ENCODE data around the gene ABI3BP. TPM values are rescaled to one million over a fixed set of nuclear protein-coding genes. Genes with fewer than 3 reads are reported as not detected.
A peak's percentile ranks its signal among the peaks of the same experiment; 100 is the strongest.

Gene ABI3BP
- total RNA-seq, 1 experiment from 2014 or later = 0.63 TPM

- Histone ChIP-seq H3K27me3 (no peaks in the 10 kb centered on the region), H3K4me3 (no peak overlapping the region), H3K4me1 (no peaks in the 10 kb centered on the region), H3K27ac (no peak overlapping the region), H3K36me3 (peaks cover 96% of the 10 kb centered on the region), H3K9me3 (replicated peaks) (no peaks in the 10 kb centered on the region; the same call in 1 of the 2 replicates)
- DNase-seq = no peak
These were observed 267.2 kb downstream of the ABI3BP start for GRCh38 chr3:100725935-100726513.

- no peak overlapping the region for H3K4me3 ChIP-seq
- H3K36me3 ChIP-seq = peaks cover 95% of the 10 kb centered on the region
- H3K27ac ChIP-seq = no peak overlapping the region
- no peaks in the 10 kb centered on the region for H3K27me3 ChIP-seq
- peaks cover 11% of the 10 kb centered on the region for H3K4me1 ChIP-seq
- H3K9me3 ChIP-seq (replicated peaks) = no peaks in the 10 kb centered on the region; the same call in 1 of the 2 replicates
- DNase-seq = no peak
These were observed 272.8 kb downstream of the ABI3BP start for GRCh38 chr3:100720426-100720825.

- Histone ChIP-seq H3K27ac (peak overlapping the region; percentile 54), H3K27me3 (no peaks in the 10 kb centered on the region), H3K4me1 (peaks cover 11% of the 10 kb centered on the region), H3K9me3 (replicated peaks) (no peaks in the 10 kb centered on the region; the same call in 1 of the 2 replicates), H3K36me3 (peaks cover 96% of the 10 kb centered on the region), H3K4me3 (no peak overlapping the region)
- DNase-seq = peak in 1 of 2 experiments; percentile 57
These were observed 274.1 kb downstream of the ABI3BP start for GRCh38 chr3:100719136-100719535.

GRCh38 chr3:100717637-100718487 is 275.4 kb downstream of the ABI3BP start:
- Histone ChIP-seq H3K4me1 (peaks cover 11% of the 10 kb centered on the region), H3K36me3 (peaks cover 93% of the 10 kb centered on the region)

GRCh38 chr3:100717063-100717462 is 276.2 kb downstream of the ABI3BP start:
- H3K36me3 ChIP-seq = peaks cover 85% of the 10 kb centered on the region
- no peak overlapping the region for H3K27ac ChIP-seq
- peaks cover 11% of the 10 kb centered on the region for H3K4me1 ChIP-seq
- no peak overlapping the region for H3K4me3 ChIP-seq
- H3K27me3 ChIP-seq = no peaks in the 10 kb centered on the region
- DNase-seq = no peak
- no peaks in the 10 kb centered on the region; the same call in 1 of the 2 replicates for H3K9me3 ChIP-seq (replicated peaks)

More at GRCh38 chr3:100717637-100718487, 275.4 kb downstream of the ABI3BP start:
- DNase-seq = no peak
- Histone ChIP-seq H3K27ac (no peak overlapping the region), H3K9me3 (replicated peaks) (no peaks in the 10 kb centered on the region; the same call in 1 of the 2 replicates), H3K27me3 (no peaks in the 10 kb centered on the region), H3K4me3 (no peak overlapping the region)

GRCh38 chr3:100715176-100715575 is 278.0 kb downstream of the ABI3BP start:
- peaks cover 11% of the 10 kb centered on the region for H3K4me1 ChIP-seq
- peaks cover 73% of the 10 kb centered on the region for H3K36me3 ChIP-seq

GRCh38 chr3:100710261-100710968 is 282.8 kb downstream of the ABI3BP start:
- H3K4me1 ChIP-seq = peaks cover 3% of the 10 kb centered on the region; the same call in 1 of the 2 replicates
- peak overlapping the region; percentile 87 for H3K4me3 ChIP-seq
- DNase-seq = peak; percentile 62 to 70
- no peaks in the 10 kb centered on the region for H3K9me3 ChIP-seq (replicated peaks)
- no peaks in the 10 kb centered on the region for H3K27me3 ChIP-seq
- H3K36me3 ChIP-seq = peaks cover 29% of the 10 kb centered on the region
- peak overlapping the region; percentile 60 for H3K27ac ChIP-seq

More at GRCh38 chr3:100715176-100715575, 278.0 kb downstream of the ABI3BP start:
- Histone ChIP-seq H3K9me3 (replicated peaks) (no peaks in the 10 kb centered on the region), H3K4me3 (no peak overlapping the region), H3K27ac (no peak overlapping the region), H3K27me3 (no peaks in the 10 kb centered on the region)
- DNase-seq = no peak

GRCh38 chr3:100709842-100710260 is 283.4 kb downstream of the ABI3BP start:
- peak overlapping the region; percentile 81 for H3K27ac ChIP-seq
- H3K4me1 ChIP-seq = peaks cover 3% of the 10 kb centered on the region; the same call in 1 of the 2 replicates
- no peaks in the 10 kb centered on the region for H3K9me3 ChIP-seq (replicated peaks)
- no peaks in the 10 kb centered on the region for H3K27me3 ChIP-seq
- H3K4me3 ChIP-seq = peak overlapping the region; percentile 87
- peak; percentile 66 to 72 for DNase-seq
- H3K36me3 ChIP-seq = peaks cover 23% of the 10 kb centered on the region

GRCh38 chr3:100708989-100709841 is 284.0 kb downstream of the ABI3BP start, which contains the start of gene TFG:
Gene TFG (plus strand): TSS chr3:100709494. CDS start chr3:100713686, 4,192 bp downstream.
- H3K9me3 ChIP-seq (replicated peaks) = no peaks in the 10 kb centered on the region
- peak within 1 kb of the TSS; percentile 87 for H3K4me3 ChIP-seq
- no peaks in the 10 kb centered on the region for H3K27me3 ChIP-seq
- DNase-seq = peak; percentile 99 to 100
- H3K27ac ChIP-seq = peak within 1 kb of the TSS; percentile 81
- H3K36me3 ChIP-seq = peaks cover 17% of the 10 kb centered on the region
- peaks cover 3% of the 10 kb centered on the region; the same call in 1 of the 2 replicates for H3K4me1 ChIP-seq

- Histone ChIP-seq H3K27me3 (no peaks in the 10 kb centered on the region), H3K9me3 (replicated peaks) (no peaks in the 10 kb centered on the region), H3K27ac (peak overlapping the region; percentile 81; the same call in 1 of the 2 replicates), H3K36me3 (peaks cover 12% of the 10 kb centered on the region), H3K4me3 (peak overlapping the region; percentile 87), H3K4me1 (peaks cover 3% of the 10 kb centered on the region; the same call in 1 of the 2 replicates)
- no peak for DNase-seq
These were observed 284.6 kb downstream of the ABI3BP start for GRCh38 chr3:100708644-100708988.

- Histone ChIP-seq H3K27ac (no peak overlapping the region), H3K9me3 (replicated peaks) (no peaks in the 10 kb centered on the region), H3K36me3 (peaks cover 3% of the 10 kb centered on the region; the same call in 1 of the 2 replicates), H3K4me3 (no peak overlapping the region), H3K27me3 (no peaks in the 10 kb centered on the region), H3K4me1 (peaks cover 3% of the 10 kb centered on the region; the same call in 1 of the 2 replicates)
- DNase-seq = no peak
These were observed 286.9 kb downstream of the ABI3BP start for GRCh38 chr3:100706365-100706764.

GRCh38 chr3:100703865-100704264 is 289.4 kb downstream of the ABI3BP start:
- no peaks in the 10 kb centered on the region for H3K9me3 ChIP-seq (replicated peaks)
- no peaks in the 10 kb centered on the region for H3K27me3 ChIP-seq
- no peak for DNase-seq

GRCh38 chr3:100702980-100703345 is 290.3 kb downstream of the ABI3BP start:
- Histone ChIP-seq H3K4me3 (no peak overlapping the region), H3K4me1 (peaks cover under 1% of the 10 kb centered on the region; the same call in 1 of the 2 replicates), H3K27ac (no peak overlapping the region), H3K36me3 (no peaks in the 10 kb centered on the region), H3K27me3 (no peaks in the 10 kb centered on the region), H3K9me3 (replicated peaks) (no peaks in the 10 kb centered on the region)
- DNase-seq = no peak

More at GRCh38 chr3:100703865-100704264, 289.4 kb downstream of the ABI3BP start:
- no peaks in the 10 kb centered on the region for H3K36me3 ChIP-seq
- no peak overlapping the region for H3K27ac ChIP-seq
- no peak overlapping the region for H3K4me3 ChIP-seq
- H3K4me1 ChIP-seq = peaks cover 3% of the 10 kb centered on the region; the same call in 1 of the 2 replicates

All from SJCRH30 (cell line).